Stimulated activated CD4-positive, alpha-beta T cell treated with anti-CD3 and anti-CD28 coated beads, Interleukin-4, amount 100 ng/mL, for 4 hours (primary cell): Measurements from ENCODE around the gene TMED7.

Source experiments
- DNase-seq, 2 experiments: peaks; one replicate each; pipeline ENCODE4 v3.0.0-alpha.2; 2020

Gene TMED7

GRCh38 chr5:115579216-115579615, 46.6 kb downstream of the TMED7 start:
- no peak for DNase-seq

DNA sequence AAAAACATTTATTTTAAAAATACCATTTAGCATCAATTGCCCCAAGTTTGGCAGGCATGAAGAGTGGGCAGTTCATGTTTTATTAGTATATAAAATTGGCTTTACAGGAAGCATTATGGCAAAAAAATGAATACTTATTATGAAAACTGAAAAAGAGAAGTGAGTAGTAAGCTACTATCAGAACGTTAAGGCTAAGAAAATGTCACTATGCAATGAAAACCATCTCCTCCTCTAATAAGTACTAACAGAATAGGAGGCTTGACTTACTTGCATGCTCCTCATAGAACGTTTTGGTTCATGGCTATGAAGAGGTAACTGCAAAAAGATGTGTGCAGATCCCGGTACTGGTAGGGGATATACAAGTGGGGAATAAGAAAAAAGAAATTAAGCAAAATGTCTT, 47.2 kb downstream of the TMED7 start:
- no peak for DNase-seq

GRCh38 chr5:115577741-115578140, 48.1 kb downstream of the TMED7 start:
- no peak for DNase-seq

- DNase-seq: no peak
Measured at GRCh38 chr5:115577329-115577728, 48.5 kb downstream of the TMED7 start.

- no peak for DNase-seq
Measured at GRCh38 chr5:115575167-115576070, 50.4 kb downstream of the TMED7 start.

DNA sequence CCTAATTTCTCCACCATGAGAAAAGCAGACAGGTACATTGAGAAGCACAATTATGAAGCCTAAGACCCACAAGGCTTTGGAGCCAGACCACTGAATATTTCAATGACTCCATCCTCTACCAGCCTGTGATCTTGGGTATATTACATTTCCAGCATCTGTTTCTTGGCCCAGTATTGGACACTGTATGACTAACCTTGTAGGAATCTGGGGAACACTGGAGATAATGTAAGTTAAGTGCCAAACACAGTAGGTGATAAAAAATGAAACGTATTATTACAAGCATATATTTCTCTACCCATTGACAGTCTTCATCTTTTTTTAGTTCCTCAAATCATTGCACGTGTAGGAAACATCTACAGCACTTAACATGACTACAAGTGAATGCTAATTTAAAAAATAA, 52.7 kb downstream of the TMED7 start:
- no peak for DNase-seq

GRCh38 chr5:115571441-115571878, 54.4 kb downstream of the TMED7 start:
- DNase-seq: no peak

DNA sequence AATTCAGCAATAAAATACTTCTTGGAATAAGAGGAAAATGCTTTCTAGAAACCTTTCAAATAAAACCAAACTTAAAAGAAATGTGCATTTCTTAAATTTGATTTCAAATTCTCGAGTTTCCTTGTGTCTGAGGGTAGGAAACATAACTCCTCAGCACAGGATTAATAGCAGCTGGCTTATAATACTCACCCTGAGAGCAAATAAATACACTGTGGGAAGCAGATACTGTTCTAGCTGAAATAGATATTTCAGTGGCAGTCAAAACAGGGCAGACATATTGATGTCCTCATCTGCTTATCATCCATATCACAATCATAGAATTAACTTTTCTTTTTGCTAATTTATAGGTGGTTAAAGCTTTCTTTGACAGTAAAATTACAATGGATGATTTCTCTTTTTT, 57.2 kb downstream of the TMED7 start:
- DNase-seq: no peak

GRCh38 chr5:115565233-115565632, 60.6 kb downstream of the TMED7 start:
- DNase-seq: no peak
